Adrenal gland (tissue), 12 donors: Measurements from ENCODE around the gene MIA2. TPM values are rescaled to one million over a fixed set of nuclear protein-coding genes. Genes with fewer than 3 reads are reported as not detected.
"Not testable (repeated sequence)": the region's sequence is repeated elsewhere in the genome, so short reads cannot be mapped to it uniquely, and the experiment has no call there.

Experiments
- DNase-seq, 7 donors: peaks; one replicate each; pipeline ENCODE4 v3.0.0-alpha.2; 2019 to 2020
- H3K27ac ChIP-seq, 5 donors: fragments of 200-600 bp; sonication (generic) in 4 of 5; 1 replicate in 3 of 5; 2 replicates in 2 of 5; pipeline versions ENCODE4 v1.5.1 to v1.8.0; 2016 to 2020; ENCODE audit warnings: mild to moderate bottlenecking in 1 of 5
- H3K27me3 ChIP-seq: fragments of 200-600 bp; 2 replicates; pipeline ENCODE4 v1.8.0; 2021
- H3K36me3 ChIP-seq, 2 donors: fragments of 200-600 bp; replicated peaks in 1 of 2; 1 replicate in 1 of 2; 2 replicates in 1 of 2; pipeline versions ENCODE4 v1.5.1 to v1.8.0; 2018 to 2022
- H3K4me1 ChIP-seq, 2 donors: fragments of 200-600 bp; replicated peaks in 1 of 2; 1 replicate in 1 of 2; 2 replicates in 1 of 2; pipeline versions ENCODE4 v1.5.1 to v1.8.0; 2018 to 2021
- H3K4me3 ChIP-seq, 4 donors: fragments of 200-600 bp; sonication (generic) in 3 of 4; one replicate each; pipeline ENCODE4 v1.5.1; 2016 to 2018
- H3K9me3 ChIP-seq, 3 donors: fragments of 200-600 bp; sonication (generic) in 1 of 3; replicated peaks in 1 of 3; 1 replicate in 2 of 3; 2 replicates in 1 of 3; pipeline versions ENCODE4 v1.5.1 to v1.8.0; 2016 to 2021
- CTCF ChIP-seq, 6 experiments: fragments of 450-650 bp in 4 of 6; fragments of 200-600 bp in 2 of 6; sonication (generic) in 1 of 6; IDR thresholded peaks; 1 replicate in 5 of 6; 2 replicates in 1 of 6; pipeline versions ENCODE4 v1.5.1 to v1.8.0; 2016 to 2021; ENCODE audit warnings: antibody characterized with exemption in 6 of 6, mild to moderate bottlenecking in 2 of 6, moderate library complexity in 1 of 6
- POLR2A ChIP-seq, 2 donors: fragments of 450-650 bp; IDR thresholded peaks; one replicate each; pipeline ENCODE4 v1.6.1; 2017; ENCODE audit warnings: antibody characterized with exemption in 2 of 2, mild to moderate bottlenecking in 2 of 2, moderate library complexity in 1 of 2
- WGBS, 4 donors: extraction: QIAGEN DNeasy Blood & Tissue Kit in 2 of 4; methylation state at CpG; one replicate each; pipeline versions ENCODE4 v1.1.5 to v1.1.7; 2013 to 2017; 5-methylcytosine and 5-hydroxymethylcytosine counted together
- intact Hi-C, 2 donors: fragments of 100-400 bp; cut with DNase I; formaldehyde crosslinking; loops; one replicate each; pipeline versions ENCODE4 v1.14.1 to v1.15.0; 2022 to 2023
- polyA plus RNA-seq, 3 donors: library from polyadenylated mRNA; stranded (reverse); fragments of 200-250 nt in 2 of 3; fragments of 350-450 nt in 1 of 3; fragmentation: Illumina TruSeq in 1 of 3; extraction: RNeasy Lipid Tissue Mini Kit (QIAGEN cat#74804) in 1 of 3; gene quantifications; one replicate each; pipeline ENCODE4 v1.2.3, GENCODE V29; 2013 to 2014
- total RNA-seq, 9 donors: library from RNA; depleted of rRNA in 4 of 9; stranded (reverse); fragments of >200 nt in 4 of 9; fragments of 120-200 nt in 1 of 9; fragmentation: NEBNext Ultra II Directional in 1 of 9; extraction: Animal tissue kit (Norgen Biotek cat#: 25700) in 1 of 9; gene quantifications; one replicate each; pipeline versions ENCODE4 v1.1.0 to v1.2.4, GENCODE V29; 2013 to 2023
- donor health status: healthy with polysubstance abuse.
- donor health status: Bipolar disorder and iron deficiency.
- donor health status: DM: yes; HTN: yes; CAD: no.
- donor health status: DM: no; HTN: no; CAD: no.
- donor health status: DM: no; HTN: no; CAD: no.
- donor health status: DM: yes; HTN: yes; CAD: no.

The MIA2 gene
- total and polyA plus RNA-seq, 12 donors: 24.8 to 62.0 (median 41.5) TPM

GRCh38 chr14:39350866-39351265 lies 117.2 kb downstream of the MIA2 start:
- 90 to 93% (median 90%) methylated on average over 3 of the region's 3 CpGs for WGBS, 4 donors
- no peak overlapping the region for H3K27ac ChIP-seq
- H3K27me3 ChIP-seq: no peaks in the 10 kb centered on the region
- peaks cover 0 to 8% of the 10 kb centered on the region in 2 donors for H3K36me3 ChIP-seq
- no peaks in the 10 kb centered on the region for H3K4me1 ChIP-seq
- no peak for TF ChIP-seq POLR2A (IDR thresholded peaks at IDR 0.05)
- TF ChIP-seq CTCF (IDR thresholded peaks at IDR 0.05): no peak
- intact Hi-C loops: no loop called here
- no peak overlapping the region for H3K4me3 ChIP-seq
- no peaks in the 10 kb centered on the region for H3K9me3 ChIP-seq
- no peak for DNase-seq

- Histone ChIP-seq H3K36me3 (peaks cover 0 to 8% of the 10 kb centered on the region in 2 donors), H3K4me1 (no peaks in the 10 kb centered on the region), H3K4me3 (no peak overlapping the region), H3K27ac (no peak overlapping the region), H3K9me3 (no peaks in the 10 kb centered on the region), H3K27me3 (no peaks in the 10 kb centered on the region)
- no peak for DNase-seq
- WGBS, 4 donors: 93 to 97% (median 96%) methylated on average over 9 of the region's 9 CpGs
- TF ChIP-seq POLR2A (IDR thresholded peaks at IDR 0.05) (no peak), CTCF (IDR thresholded peaks at IDR 0.05) (no peak)
- intact Hi-C loops: no loop called here
These were observed 118.0 kb downstream of the MIA2 start for GRCh38 chr14:39351708-39352107.

- intact Hi-C loops, H3K27ac ChIP-seq, H3K4me1 ChIP-seq, DNase-seq, H3K4me3 ChIP-seq, H3K27me3 ChIP-seq, H3K9me3 ChIP-seq, H3K36me3 ChIP-seq: not testable (repeated sequence)
- 87 to 97% (median 93%) methylated on average over 10 of the region's 10 CpGs for WGBS, 4 donors
These were observed 125.4 kb downstream of the MIA2 start for GRCh38 chr14:39359069-39359468.

- intact Hi-C loops: loop anchor here in 1 of 2 donors (10.0 kb wide), 1 partner anchor 256 kb away; the partner anchor contains the start of gene SEC23A
- H3K4me1 ChIP-seq: no peaks in the 10 kb centered on the region
- no peaks in the 10 kb centered on the region for H3K36me3 ChIP-seq
- H3K27ac ChIP-seq: no peak overlapping the region
- H3K9me3 ChIP-seq: peaks cover 0 to 12% (median 0%) of the 10 kb centered on the region in 3 donors
- no peaks in the 10 kb centered on the region for H3K27me3 ChIP-seq
- TF ChIP-seq POLR2A (IDR thresholded peaks at IDR 0.05) (no peak), CTCF (IDR thresholded peaks at IDR 0.05) (no peak)
- no peak for DNase-seq
- H3K4me3 ChIP-seq: no peak overlapping the region
These were observed 126.6 kb downstream of the MIA2 start for GRCh38 chr14:39360316-39360715.

GRCh38 chr14:39361556-39361955 lies 127.8 kb downstream of the MIA2 start:
- not testable (repeated sequence) for DNase-seq, H3K4me3 ChIP-seq, H3K27ac ChIP-seq, H3K4me1 ChIP-seq, H3K36me3 ChIP-seq, H3K27me3 ChIP-seq
- intact Hi-C loops: loop anchor here in 1 of 2 donors (10.0 kb wide), 1 partner anchor 257 kb away; the partner anchor contains the start of gene SEC23A
- peaks cover 0 to 12% (median 0%) of the 10 kb centered on the region in 3 donors for H3K9me3 ChIP-seq
- WGBS, 4 donors: 89 to 93% (median 91%) methylated on average over 5 of the region's 5 CpGs
